ENCODE measurements around the gene H6PD. TPM values are rescaled to one million over a fixed set of nuclear protein-coding genes. Genes with fewer than 3 reads are reported as not detected.

Gene H6PD
- total and polyA plus RNA-seq, 2 donors from 2014 or later, result 5.7 to 64.3 TPM

DNA sequence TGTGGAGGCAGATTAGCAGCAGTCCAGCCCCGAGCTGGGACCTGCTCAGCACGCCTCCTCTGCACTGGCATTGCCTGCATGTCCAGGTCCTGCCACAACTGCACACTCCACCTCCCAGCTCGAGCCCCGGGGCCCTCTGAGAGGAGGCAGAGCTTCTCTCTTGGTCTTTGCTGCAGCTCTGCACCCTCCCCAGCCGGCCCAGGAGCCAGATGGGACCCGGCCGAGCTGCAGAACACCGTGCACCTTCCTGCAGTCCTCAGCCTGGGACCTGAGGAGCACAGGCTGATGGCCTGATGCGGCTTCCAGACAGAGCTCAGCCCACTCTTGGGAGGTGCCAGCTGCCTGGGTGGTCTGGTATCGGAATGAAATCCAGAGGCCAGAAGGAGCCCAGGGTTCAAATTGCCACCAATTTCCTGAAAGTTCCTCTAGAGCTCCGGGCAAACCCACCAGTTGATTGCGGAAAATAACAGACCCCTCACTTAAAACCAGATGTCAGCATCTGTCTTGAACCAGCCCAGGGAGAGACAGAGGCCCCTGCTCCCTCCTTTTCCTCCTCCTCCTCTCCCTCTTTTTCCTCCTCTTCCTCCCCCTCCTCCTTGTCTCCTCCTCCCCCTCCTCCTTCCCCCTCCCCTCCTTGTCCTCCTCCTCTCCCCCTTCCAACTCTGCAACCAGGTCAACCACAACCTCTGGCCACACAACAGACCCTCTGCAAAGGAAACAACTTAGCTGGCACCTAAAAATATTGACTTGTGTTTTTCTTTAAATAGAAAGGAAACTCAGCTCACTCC is 47.5 kb downstream of the H6PD start:
- Histone ChIP-seq H3K4me3 (ENCODE audit: low read length in 3 of 3) (no peak overlapping the region), H3K27me3 (ENCODE audit: control insufficient read depth, insufficient read depth, low read length) (no peaks in the 10 kb centered on the region), H3K36me3 (ENCODE audit: control insufficient read depth in 2 of 3, insufficient read depth in 3 of 3, low read length in 3 of 3) (no peaks in the 10 kb centered on the region), H3K9me3 (ENCODE audit: control insufficient read depth in 2 of 3, insufficient read depth in 1 of 3, low read length in 3 of 3) (peaks cover 0 to 10% (median 0%) of the 10 kb centered on the region in 3 donors), H3K9ac (ENCODE audit: low read length in 3 of 3) (no peak overlapping the region), H3K4me1 (ENCODE audit: control insufficient read depth in 2 of 3, insufficient read depth in 2 of 3, low read depth in 1 of 3, low read length in 3 of 3) (peaks cover 0 to 5% (median 0%) of the 10 kb centered on the region in 3 donors), H3K27ac (ENCODE audit: low read depth in 2 of 2, low read length in 2 of 2) (no peak overlapping the region)
- DNase-seq (peak in 1 of 5 donors; percentile 53), FAIRE-seq (no peak)
- TF ChIP-seq, protein P1, sequence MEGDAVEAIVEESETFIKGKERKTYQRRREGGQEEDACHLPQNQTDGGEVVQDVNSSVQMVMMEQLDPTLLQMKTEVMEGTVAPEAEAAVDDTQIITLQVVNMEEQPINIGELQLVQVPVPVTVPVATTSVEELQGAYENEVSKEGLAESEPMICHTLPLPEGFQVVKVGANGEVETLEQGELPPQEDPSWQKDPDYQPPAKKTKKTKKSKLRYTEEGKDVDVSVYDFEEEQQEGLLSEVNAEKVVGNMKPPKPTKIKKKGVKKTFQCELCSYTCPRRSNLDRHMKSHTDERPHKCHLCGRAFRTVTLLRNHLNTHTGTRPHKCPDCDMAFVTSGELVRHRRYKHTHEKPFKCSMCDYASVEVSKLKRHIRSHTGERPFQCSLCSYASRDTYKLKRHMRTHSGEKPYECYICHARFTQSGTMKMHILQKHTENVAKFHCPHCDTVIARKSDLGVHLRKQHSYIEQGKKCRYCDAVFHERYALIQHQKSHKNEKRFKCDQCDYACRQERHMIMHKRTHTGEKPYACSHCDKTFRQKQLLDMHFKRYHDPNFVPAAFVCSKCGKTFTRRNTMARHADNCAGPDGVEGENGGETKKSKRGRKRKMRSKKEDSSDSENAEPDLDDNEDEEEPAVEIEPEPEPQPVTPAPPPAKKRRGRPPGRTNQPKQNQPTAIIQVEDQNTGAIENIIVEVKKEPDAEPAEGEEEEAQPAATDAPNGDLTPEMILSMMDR (IDR thresholded peaks at IDR 0.05; ENCODE audit: borderline replicate concordance, extremely low read depth, insufficient read depth), result no peak
- intact Hi-C loops (cut with DNase I), result loop anchor here (10.0 kb wide), 1 partner anchor 173 kb away; no protein-coding TSS in a partner anchor

DNA sequence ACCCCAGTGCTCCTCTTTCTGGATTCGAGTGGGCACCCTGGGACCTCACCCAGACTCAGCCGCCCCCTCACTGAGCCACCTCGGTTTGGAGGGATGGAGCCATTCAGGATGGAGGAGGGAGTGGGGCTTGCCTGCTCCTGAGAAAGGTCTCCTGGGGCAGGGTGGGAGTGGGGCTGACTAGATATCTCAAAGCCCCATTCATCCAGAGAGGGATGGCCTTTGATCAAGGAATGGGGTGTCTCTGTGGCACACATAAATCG is 48.1 kb downstream of the H6PD start:
- Histone ChIP-seq H3K4me1 (ENCODE audit: control insufficient read depth in 2 of 3, insufficient read depth in 2 of 3, low read depth in 1 of 3, low read length in 3 of 3) (peaks cover 0 to 5% (median 0%) of the 10 kb centered on the region in 3 donors), H3K27ac (ENCODE audit: low read depth in 2 of 2, low read length in 2 of 2) (no peak overlapping the region), H3K4me3 (ENCODE audit: low read length in 3 of 3) (no peak overlapping the region), H3K27me3 (ENCODE audit: control insufficient read depth, insufficient read depth, low read length) (no peaks in the 10 kb centered on the region), H3K9me3 (ENCODE audit: control insufficient read depth in 2 of 3, insufficient read depth in 1 of 3, low read length in 3 of 3) (peaks cover 0 to 14% (median 0%) of the 10 kb centered on the region in 3 donors), H3K36me3 (ENCODE audit: control insufficient read depth in 2 of 3, insufficient read depth in 3 of 3, low read length in 3 of 3) (no peaks in the 10 kb centered on the region), H3K9ac (ENCODE audit: low read length in 3 of 3) (no peak overlapping the region)
- intact Hi-C loops (cut with DNase I), result loop anchor here (10.0 kb wide), 1 partner anchor 172 kb away; no protein-coding TSS in a partner anchor
- FAIRE-seq (no peak), DNase-seq (peak in 1 of 5 donors; percentile 70)
- TF ChIP-seq, protein P1 (IDR thresholded peaks at IDR 0.05; ENCODE audit: borderline replicate concordance, extremely low read depth, insufficient read depth), result no peak

DNA sequence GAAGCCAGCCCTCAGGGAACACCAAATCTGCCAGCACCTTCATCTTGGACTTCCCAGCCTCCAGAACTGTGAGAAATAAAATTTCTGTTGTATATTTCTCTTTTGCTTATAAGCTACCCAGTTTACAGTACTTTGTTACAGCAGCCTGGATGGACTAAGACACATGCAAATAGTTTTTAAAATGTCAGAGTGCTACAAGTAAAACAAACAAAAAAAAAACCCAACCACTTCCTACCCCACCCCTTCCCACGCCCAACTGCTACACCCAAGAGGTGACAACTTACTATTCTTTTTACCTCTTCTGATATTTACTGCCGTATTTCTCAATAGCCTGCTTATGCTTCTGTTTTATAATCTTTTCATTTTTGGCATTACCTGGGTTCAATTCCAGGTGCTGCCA is 49.5 kb downstream of the H6PD start:
- Histone ChIP-seq H3K9ac (ENCODE audit: low read length in 3 of 3) (no peak overlapping the region), H3K36me3 (ENCODE audit: control insufficient read depth in 2 of 3, insufficient read depth in 3 of 3, low read length in 3 of 3) (no peaks in the 10 kb centered on the region), H3K27ac (ENCODE audit: low read depth in 2 of 2, low read length in 2 of 2) (no peak overlapping the region), H3K27me3 (ENCODE audit: control insufficient read depth, insufficient read depth, low read length) (no peaks in the 10 kb centered on the region), H3K4me3 (ENCODE audit: low read length in 3 of 3) (no peak overlapping the region), H3K4me1 (ENCODE audit: control insufficient read depth in 2 of 3, insufficient read depth in 2 of 3, low read depth in 1 of 3, low read length in 3 of 3) (peaks cover 0 to 5% (median 0%) of the 10 kb centered on the region in 3 donors), H3K9me3 (ENCODE audit: control insufficient read depth in 2 of 3, insufficient read depth in 1 of 3, low read length in 3 of 3) (peaks cover 0 to 25% (median 4%) of the 10 kb centered on the region in 3 donors)
- TF ChIP-seq, protein P1 (IDR thresholded peaks at IDR 0.05; ENCODE audit: borderline replicate concordance, extremely low read depth, insufficient read depth), result no peak
- FAIRE-seq (no peak), DNase-seq (peak in 1 of 5 donors; percentile 0)
- intact Hi-C loops (cut with DNase I), result loop anchor here (10.0 kb wide), 1 partner anchor 171 kb away; no protein-coding TSS in a partner anchor
